Hypothalamus (tissue), 51 donors: ENCODE measurements around the gene RAB4A.

ENCODE experiments used
- DNase-seq, 51 donors: peaks; one replicate each; lab custom pipeline; 2025; lab: John Stamatoyannopoulos, UW

The RAB4A gene

DNA sequence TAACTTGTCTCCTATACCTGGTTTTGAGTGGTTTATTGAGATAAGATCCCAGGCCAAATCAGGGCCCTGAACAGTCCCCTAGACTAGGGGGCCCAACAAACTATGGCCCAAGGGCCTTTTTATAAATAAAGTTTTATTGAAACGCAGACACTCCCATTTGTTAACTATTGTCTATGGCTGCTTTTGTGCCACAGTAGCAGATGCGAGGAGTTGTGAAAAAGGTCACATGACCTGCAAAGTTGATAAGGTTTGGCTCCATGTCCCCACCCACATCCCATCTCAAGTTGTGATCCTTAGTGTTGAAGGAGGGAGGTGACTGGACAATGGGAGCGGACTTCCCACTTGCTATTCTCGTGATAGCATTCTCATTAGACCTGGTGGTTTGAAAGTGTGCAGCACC is 29.5 kb upstream of the RAB4A start:
- DNase-seq, result no peak

DNA sequence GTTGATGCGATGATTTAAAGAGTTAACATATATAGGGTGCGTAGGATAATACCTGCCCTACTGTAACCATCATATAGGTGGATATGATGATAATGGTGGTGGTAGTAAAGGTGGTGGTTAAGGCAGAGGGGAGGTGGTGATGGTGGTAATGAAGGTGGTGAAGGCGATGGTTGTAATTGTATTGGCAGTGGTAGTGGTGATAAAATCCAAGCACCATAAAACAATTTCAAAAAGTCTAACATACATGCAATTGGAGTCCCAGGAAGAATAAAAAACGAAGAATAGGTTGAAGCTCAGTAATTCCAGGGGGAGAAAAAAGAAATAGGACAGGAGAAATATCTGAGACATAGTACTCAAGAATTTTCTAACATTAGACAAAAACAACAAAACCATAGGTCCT is 27.3 kb upstream of the RAB4A start:
- DNase-seq, result no peak

DNA sequence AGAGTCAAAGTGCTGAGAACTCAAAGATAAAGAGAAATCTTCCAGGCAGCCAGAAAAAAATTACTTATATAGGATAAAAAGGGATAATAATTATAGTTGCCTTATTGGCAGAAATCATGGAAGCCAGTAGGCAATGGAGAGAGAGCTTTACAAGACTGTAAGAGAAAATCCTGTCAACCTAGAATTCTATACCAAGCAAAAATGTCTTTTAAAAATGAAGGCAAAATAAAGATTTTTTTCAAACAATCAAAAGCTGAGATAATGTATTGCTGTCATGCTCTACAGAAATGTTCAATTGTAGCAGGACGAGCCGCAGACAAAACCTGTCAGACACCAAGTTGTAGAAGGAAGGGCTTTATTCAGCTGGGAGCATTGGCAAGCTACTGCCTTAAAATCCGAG is 26.8 kb upstream of the RAB4A start:
- no peak for DNase-seq

- no peak for DNase-seq
Measured at GRCh38 chr1:229247871-229248270, 23.0 kb upstream of the RAB4A start.

GRCh38 chr1:229248821-229249817 is 21.8 kb upstream of the RAB4A start:
- DNase-seq, result no peak

DNA sequence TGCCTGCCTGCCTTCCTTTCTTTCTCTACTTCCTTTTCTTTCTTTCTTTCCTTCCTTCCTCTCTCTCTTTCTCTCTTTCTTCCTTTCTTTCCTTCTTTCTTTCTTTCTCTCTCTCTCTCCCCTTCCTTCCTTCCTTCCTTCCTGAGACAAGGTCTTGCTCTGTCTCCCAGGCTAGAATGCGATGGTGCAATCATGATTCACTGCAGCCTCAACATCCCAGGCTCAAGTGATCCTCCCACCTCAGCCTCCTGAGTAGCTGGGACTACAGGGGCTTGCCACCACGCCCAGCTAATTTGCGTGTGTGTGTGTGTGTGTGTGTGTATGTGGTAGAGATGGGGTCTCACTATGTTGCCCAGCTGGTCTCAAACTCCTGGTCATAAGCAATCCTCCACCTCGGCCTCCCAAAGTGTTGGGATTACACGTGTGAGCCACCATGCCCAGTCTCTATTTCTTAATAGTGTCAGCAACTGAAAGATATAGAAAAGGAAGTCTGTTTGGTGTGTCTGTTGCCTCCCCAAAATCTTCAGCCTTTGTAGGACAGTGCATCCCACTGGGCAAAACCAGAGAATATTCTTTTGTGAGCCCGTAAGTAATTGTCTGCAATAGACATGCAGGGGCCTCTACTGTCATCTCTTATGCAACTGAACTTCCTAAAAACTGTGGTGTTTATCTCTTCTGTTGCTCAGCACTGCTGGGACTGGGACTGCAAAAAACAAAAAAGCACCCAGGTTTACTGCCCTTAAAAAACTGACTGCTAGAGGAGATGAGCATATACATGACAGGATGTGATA is 20.9 kb upstream of the RAB4A start:
- no peak for DNase-seq

DNA sequence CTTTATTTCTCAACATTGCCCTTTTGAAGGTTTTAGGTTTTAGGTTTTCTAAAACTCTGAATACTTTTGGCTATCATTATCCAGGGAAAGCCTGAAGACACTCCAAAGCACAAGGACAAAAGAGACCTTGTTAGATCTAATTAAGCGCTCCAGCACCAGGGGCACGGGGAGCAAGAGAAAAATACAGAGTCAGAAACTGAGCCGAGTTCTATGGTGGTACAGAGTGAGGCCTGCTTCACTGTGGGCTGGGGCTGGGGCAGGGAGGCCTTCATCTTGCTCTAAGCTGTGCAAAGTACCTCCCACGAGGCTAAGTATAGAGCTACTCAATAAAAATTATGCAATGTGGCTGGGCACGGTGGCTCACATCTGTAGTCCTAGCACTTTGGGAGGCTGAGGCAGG is 19.7 kb upstream of the RAB4A start:
- peak in 11 of 51 donors; percentile 12 to 57 (median 27) for DNase-seq

DNA sequence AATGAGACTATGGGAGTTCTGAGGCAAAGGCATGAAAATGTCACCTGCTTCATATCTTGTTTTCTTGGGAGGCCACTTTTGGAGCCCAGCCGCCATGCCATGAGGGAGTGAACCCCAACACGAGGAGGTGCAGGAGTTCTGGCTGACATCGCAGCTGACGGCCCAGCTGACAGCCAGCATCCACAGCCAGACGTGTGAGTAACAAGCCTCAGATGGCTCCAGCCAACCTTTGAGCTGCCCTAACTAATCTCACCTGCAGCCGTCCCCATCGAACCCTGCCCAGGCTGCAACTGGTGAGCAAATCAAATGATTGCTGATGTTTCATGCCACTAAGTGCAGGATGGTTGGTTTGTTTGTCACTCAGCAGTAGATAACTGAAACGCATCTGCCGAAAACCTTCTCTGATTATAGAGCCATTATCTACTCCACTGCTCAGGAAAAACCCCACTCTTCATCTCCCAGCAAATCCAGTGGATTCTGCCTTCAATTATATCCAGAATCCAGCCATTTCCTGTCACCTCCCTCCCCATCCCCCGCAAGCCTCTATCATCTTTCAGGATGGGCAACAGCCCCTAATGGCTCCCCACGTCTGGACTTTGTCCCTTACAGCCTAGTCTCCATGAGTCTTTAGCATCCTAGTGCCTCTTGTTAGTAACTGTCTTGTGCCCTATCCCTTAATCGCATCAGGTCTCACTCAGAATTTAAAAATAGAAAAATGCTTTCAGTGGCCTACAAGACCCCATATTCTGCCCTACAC is 18.5 kb upstream of the RAB4A start:
- DNase-seq, result no peak

GRCh38 chr1:229253151-229253974 is 17.5 kb upstream of the RAB4A start:
- DNase-seq, result no peak

GRCh38 chr1:229254910-229255541 is 15.9 kb upstream of the RAB4A start:
- peak in 6 of 51 donors; percentile 16 to 59 (median 26) for DNase-seq

DNA sequence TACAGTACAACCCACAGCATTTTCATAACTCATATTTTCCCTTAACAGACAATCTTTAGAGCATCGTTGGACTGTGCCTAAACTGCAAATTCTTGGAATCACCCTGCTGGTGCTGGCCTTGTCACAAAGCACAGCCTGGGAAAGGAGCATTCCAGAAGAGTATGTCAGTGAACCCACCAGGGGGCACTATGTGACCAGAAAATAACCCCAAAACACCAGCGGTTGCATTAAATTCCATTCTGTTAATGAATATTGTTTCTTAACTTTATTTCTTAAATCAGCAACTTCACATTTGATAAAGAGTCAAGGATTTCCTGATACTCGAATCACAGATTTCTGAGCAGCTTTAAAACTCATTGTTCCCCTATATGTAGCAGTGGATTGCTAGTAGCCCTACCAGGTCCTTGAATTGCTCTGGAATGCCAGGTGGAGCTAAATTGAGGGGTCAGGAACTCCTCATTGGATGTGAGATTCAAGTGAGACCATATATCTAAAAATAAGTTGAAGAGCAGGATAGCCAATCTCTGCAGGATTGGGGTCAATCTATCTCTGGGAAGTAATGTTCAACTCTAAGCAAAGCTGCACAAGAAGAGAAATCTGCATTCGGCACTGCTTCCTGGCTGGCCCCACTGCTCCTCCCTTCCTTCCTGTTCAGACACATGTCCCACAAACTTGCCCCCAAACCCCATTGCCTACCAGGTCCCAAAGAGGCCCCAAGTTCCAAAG is 12.7 kb upstream of the RAB4A start:
- DNase-seq, result peak in 38 of 51 donors; percentile 18 to 86 (median 44)

DNA sequence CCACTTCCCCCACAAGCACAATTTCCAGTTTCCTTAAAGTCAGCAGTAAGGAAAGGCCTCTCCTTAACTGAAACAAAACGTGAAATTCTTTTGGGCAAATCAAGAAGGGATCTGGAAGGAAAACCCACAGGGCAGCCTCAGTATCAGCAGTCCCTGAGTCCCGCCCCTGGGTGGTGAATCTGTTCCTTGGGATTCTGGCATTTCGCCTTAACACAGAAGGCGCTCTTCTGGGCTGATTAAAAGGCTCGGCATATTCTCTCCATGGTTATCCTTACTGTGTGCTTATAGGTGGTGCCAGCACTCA is 12.2 kb upstream of the RAB4A start:
- DNase-seq, result no peak

DNA sequence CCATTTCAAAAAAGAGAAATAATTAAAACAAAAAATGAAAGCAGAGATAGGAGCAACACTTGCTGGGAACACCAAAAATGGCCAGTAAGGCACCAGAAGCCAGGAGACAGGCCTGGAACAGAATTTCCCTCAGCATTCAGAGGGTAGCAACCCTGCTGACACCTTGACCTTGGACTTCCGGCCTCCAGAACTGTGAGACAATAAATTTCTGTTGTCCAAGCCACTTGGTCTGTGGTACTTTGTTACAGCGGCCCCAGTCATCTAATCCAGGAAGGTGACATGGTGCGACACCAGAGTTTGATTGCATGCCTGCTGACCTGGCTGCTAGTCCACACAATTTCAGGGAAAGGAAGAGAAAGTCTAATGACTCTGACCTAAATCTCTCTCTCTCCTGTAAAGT is 10.6 kb upstream of the RAB4A start:
- no peak for DNase-seq

DNA sequence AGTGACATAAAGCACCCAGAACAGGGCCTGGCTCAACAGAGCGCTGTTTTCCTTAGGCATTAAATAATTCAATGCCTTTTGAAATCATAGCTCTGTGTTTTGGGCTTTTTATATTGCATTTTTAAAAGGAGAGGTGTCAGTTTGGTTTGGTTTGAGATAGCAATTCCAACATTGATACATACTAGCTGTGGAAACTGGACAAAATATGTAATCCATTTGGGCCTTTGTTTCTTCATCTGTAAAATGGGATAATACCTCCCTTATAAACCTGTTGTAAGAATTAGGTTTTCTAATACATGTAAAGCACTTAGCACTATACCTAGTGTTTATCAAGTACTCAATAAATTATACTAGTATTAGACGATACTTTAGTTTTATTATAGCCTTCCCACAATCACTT is 8.7 kb upstream of the RAB4A start:
- DNase-seq, result no peak

DNA sequence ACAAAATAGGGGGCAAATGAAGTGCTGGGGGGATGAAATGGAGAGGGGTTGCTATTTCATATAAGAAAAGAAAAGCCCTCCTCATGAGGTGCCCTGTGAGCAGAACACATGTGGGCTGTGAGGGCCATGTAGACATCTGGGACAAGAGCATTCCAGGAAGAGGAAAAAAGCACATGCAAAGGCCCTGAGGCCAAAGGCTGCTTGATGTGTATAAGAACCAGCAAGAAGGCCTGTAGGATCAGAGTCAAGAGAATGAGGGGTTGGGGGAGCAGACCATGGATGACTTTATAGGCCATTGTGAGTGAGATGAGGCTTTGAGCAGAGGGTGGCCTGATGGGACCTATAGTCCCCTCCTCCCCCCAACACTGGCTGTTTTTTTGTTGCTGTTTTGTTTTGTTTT is 7.7 kb upstream of the RAB4A start:
- DNase-seq, result no peak

DNA sequence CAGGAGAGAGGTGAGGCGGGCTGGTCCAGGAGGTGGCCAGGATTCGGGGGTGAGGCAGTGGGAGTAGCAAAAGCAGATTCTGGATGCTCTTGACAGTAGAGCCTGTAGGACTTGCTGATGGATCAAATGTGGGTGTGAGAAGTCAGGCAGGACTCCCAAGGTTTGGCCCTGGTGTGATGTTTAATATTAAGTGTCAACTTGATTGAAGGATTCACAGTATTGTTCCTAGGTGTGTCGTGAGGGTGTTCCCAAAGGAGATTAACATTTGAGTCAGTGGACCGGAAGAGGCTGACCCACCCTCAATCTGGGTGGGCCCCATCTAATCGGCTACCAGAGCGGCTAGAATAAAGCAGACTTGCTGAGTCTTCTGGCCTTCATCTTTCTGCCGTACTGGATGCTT is 6.8 kb upstream of the RAB4A start:
- no peak for DNase-seq

GRCh38 chr1:229264487-229264886 is 6.4 kb upstream of the RAB4A start:
- no peak for DNase-seq

- no peak for DNase-seq
Measured at GRCh38 chr1:229266274-229266673, 4.6 kb upstream of the RAB4A start.
